ENCODE data around the gene ALAS1. TPM values are rescaled to one million over a fixed set of nuclear protein-coding genes. Genes with fewer than 3 reads are reported as not detected.

ALAS1 gene
- total RNA-seq, 6 donors from 2014 or later: 53.2 to 97.3 (median 74.0) TPM

DNA sequence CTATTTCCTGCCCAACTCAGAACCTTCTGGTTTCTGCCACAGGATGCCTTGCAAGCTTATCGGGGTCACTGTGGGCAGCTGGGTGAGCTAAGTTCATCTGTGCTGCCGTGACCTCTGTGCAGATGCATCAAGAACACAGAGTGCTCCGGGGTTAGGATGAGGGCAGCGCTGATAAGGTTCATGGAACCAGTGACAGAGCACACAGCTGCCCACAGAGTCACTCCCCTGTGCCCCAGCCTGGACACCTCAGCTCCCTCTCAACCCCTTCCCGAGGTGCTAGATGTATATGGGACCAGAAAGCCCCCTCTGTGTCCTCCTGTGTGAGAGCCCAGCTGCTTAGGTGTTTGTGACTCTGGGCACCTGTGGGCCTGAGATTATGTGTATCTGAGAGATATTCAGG lies 15.8 kb upstream of the ALAS1 start:
- Histone ChIP-seq H3K36me3 (no peaks in the 10 kb centered on the region), H3K4me3 (no peak overlapping the region), H3K27me3 (no peaks in the 10 kb centered on the region), H3K9me3 (no peaks in the 10 kb centered on the region), H3K27ac (peak overlapping the region in 1 of 4 donors; percentile 19), H3K4me1 (peaks cover 0 to 11% (median 4%) of the 10 kb centered on the region in 4 donors)
- ATAC-seq (ENCODE audit: low FRiP score in 2 of 2) (no peak), DNase-seq (no peak)
- 68 to 83% methylated on average over 5 of the region's 5 CpGs for WGBS, 2 donors
- TF ChIP-seq, protein P1, sequence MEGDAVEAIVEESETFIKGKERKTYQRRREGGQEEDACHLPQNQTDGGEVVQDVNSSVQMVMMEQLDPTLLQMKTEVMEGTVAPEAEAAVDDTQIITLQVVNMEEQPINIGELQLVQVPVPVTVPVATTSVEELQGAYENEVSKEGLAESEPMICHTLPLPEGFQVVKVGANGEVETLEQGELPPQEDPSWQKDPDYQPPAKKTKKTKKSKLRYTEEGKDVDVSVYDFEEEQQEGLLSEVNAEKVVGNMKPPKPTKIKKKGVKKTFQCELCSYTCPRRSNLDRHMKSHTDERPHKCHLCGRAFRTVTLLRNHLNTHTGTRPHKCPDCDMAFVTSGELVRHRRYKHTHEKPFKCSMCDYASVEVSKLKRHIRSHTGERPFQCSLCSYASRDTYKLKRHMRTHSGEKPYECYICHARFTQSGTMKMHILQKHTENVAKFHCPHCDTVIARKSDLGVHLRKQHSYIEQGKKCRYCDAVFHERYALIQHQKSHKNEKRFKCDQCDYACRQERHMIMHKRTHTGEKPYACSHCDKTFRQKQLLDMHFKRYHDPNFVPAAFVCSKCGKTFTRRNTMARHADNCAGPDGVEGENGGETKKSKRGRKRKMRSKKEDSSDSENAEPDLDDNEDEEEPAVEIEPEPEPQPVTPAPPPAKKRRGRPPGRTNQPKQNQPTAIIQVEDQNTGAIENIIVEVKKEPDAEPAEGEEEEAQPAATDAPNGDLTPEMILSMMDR (IDR thresholded peaks at IDR 0.05): no peak
- TF ChIP-seq EP300 (IDR thresholded peaks at IDR 0.05) (no peak), POLR2A (IDR thresholded peaks at IDR 0.05) (no peak), POLR2AphosphoS5 (IDR thresholded peaks at IDR 0.05) (no peak)

DNA sequence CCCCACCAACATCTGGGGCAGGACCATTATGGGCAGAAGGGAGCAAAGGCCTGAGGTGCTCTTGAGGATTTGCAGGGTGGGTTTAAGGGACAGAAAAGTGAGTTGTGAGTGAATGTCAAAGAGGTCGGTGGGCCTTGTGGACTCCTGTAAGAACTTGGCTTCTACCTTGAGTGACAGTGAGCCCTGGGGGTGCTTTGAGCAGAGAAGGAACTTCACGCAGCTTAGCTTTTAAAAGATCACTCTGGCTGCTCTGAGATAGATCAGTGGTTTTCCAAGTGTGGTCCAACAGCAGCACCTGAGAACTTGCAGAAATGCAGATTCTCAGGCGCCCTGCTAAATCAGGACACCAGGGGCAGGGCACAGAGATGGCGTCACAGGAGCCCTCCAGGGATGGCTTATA lies 15.3 kb upstream of the ALAS1 start:
- Histone ChIP-seq H3K27ac (no peak overlapping the region), H3K4me3 (no peak overlapping the region), H3K27me3 (no peaks in the 10 kb centered on the region), H3K36me3 (no peaks in the 10 kb centered on the region), H3K9me3 (no peaks in the 10 kb centered on the region), H3K4me1 (peaks cover 0 to 6% (median under 1%) of the 10 kb centered on the region in 4 donors)
- TF ChIP-seq, protein P1 (IDR thresholded peaks at IDR 0.05): no peak
- TF ChIP-seq POLR2AphosphoS5 (IDR thresholded peaks at IDR 0.05) (no peak), POLR2A (IDR thresholded peaks at IDR 0.05) (no peak), EP300 (IDR thresholded peaks at IDR 0.05) (no peak)
- 88 to 93% methylated on average over 2 to 4 of the region's 4 CpGs for whole genome bisulfite sequencing, 2 donors
- ATAC-seq (ENCODE audit: low FRiP score in 2 of 2) (no peak), DNase-seq (no peak)

DNA sequence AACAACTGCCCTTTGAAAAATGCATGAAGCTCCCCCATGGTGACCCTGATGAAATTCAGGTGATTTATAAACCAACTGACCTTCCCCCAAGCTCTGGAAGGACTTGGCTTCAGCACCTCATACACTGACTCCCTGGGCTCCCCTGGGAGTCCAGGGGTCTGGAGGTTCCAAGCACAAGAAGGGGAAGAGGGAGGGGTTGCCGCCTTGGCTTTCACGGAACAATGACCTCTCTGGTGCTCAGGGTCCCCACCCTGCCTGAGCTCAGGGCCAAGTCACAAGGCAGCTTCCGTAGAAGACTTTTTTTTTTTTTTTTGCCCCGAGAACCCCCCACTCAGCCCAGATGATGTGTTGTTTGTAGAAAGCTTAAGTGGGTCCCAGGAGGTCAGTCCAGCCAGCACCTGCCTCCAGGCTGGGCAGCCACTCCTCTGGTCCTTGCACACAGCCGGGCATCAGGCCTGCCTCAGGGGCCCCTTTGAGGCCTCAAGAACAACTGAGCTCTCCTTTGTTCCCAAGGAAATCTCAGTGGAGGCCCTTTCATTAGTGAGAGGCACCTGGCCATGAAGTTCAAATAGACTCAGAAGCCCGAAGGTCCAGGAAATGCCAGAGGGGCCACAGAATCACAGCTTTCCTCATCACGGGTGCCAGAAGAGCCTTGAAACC lies 14.0 kb upstream of the ALAS1 start:
- WGBS, 2 donors: 72 to 81% methylated on average over 7 of the region's 7 CpGs
- no peak for DNase-seq
- peak overlapping the region in 1 of 4 donors; percentile 49 for H3K27ac ChIP-seq

DNA sequence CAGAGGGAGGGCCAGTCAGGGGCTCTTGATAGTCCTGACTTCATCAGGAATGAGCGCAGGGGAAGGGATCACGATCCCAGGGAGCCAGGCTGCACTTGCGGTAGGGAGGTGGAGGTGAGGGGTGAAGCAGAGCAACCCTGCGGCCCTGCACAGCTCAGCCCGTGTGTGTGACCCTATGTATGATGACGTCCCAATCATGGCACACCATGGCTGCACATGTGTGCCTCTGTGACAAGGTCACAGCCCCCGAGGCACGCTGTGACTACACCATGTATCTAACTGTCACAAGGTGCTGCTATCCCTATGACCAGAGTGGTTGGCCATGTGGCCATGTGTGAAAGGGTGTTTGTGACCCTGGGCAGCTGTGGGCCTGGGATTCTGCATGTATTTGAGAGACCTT lies 13.3 kb upstream of the ALAS1 start:
- H3K27ac ChIP-seq: no peak overlapping the region
- peaks cover 0 to 6% (median 4%) of the 10 kb centered on the region in 4 donors for H3K4me1 ChIP-seq
- ATAC-seq (ENCODE audit: low FRiP score in 2 of 2) (peak in 1 of 2 donors; percentile 17), DNase-seq (no peak)
- TF ChIP-seq, protein P1 (IDR thresholded peaks at IDR 0.05): no peak
- TF ChIP-seq POLR2A (IDR thresholded peaks at IDR 0.05) (no peak), POLR2AphosphoS5 (IDR thresholded peaks at IDR 0.05) (no peak), EP300 (IDR thresholded peaks at IDR 0.05) (no peak)
- H3K9me3 ChIP-seq: no peaks in the 10 kb centered on the region
- no peaks in the 10 kb centered on the region for H3K27me3 ChIP-seq
- 80 to 97% methylated on average over 1 to 8 of the region's 8 CpGs for WGBS, 2 donors
- H3K4me3 ChIP-seq: no peak overlapping the region
- no peaks in the 10 kb centered on the region for H3K36me3 ChIP-seq

More for the DNA sequence above, 14.0 kb upstream of the ALAS1 start:
- ATAC-seq (ENCODE audit: low FRiP score in 2 of 2): no peak
- no peak overlapping the region for H3K4me3 ChIP-seq
- H3K36me3 ChIP-seq: no peaks in the 10 kb centered on the region
- no peaks in the 10 kb centered on the region for H3K9me3 ChIP-seq
- no peaks in the 10 kb centered on the region for H3K27me3 ChIP-seq
- TF ChIP-seq EP300 (IDR thresholded peaks at IDR 0.05): no peak
- TF ChIP-seq, protein P1 (IDR thresholded peaks at IDR 0.05): no peak
- no peak for TF ChIP-seq POLR2AphosphoS5 (IDR thresholded peaks at IDR 0.05)
- TF ChIP-seq POLR2A (IDR thresholded peaks at IDR 0.05): no peak
- no peaks in the 10 kb centered on the region for H3K4me1 ChIP-seq

DNA sequence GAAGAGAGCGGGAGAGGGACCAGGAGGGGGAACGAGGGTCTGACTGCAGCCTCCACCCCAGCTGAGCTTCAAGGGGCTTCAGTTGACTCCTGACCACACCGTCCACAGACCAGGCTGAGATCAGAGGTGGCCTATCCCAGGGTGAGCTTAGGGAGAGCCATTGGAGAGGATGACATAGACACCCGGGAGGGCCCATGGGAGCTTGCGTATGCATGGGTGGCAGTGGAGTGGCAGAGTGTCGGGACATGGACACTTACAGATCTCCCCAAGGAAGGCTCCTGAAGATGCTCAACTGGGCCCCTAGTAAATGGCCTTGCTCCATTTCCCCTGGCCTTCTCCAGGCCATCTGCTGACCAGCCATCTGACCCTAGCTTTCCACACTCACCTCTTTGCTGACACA lies 12.6 kb upstream of the ALAS1 start:
- TF ChIP-seq EP300 (IDR thresholded peaks at IDR 0.05): no peak
- TF ChIP-seq POLR2A (IDR thresholded peaks at IDR 0.05): no peak
- TF ChIP-seq POLR2AphosphoS5 (IDR thresholded peaks at IDR 0.05): no peak
- TF ChIP-seq, protein P1 (IDR thresholded peaks at IDR 0.05): no peak
- Histone ChIP-seq H3K27ac (no peak overlapping the region), H3K9me3 (no peaks in the 10 kb centered on the region), H3K4me3 (no peak overlapping the region), H3K4me1 (peaks cover 5 to 12% (median 9%) of the 10 kb centered on the region in 4 donors), H3K27me3 (no peaks in the 10 kb centered on the region), H3K36me3 (no peaks in the 10 kb centered on the region)
- DNase-seq (no peak), ATAC-seq (ENCODE audit: low FRiP score in 2 of 2) (no peak)
- 96 to 100% methylated on average over 3 to 6 of the region's 6 CpGs for WGBS, 2 donors
